Epithelial cell of esophagus (primary cell): ENCODE results near the gene RPL13A.

ENCODE experiments used
- DNase-seq: peaks from one replicate; pipeline ENCODE4 v3.0.0; 2010; ENCODE audit warnings: low read depth
- H3K4me3 ChIP-seq: 2 replicates; pipeline ENCODE4 v1.5.1; 2011; ENCODE audit warnings: mild to moderate bottlenecking, low read length, control low read depth
- TF ChIP-seq, protein P1 (sequence below): IDR thresholded peaks from 2 replicates; pipeline ENCODE4 v1.5.1; 2011; ENCODE audit warnings: low read depth, mild to moderate bottlenecking, low read length, control low read depth, inconsistent platforms; ENCODE audit not compliant: insufficient read depth; ENCODE audit errors: missing control alignments

RPL13A gene

DNA sequence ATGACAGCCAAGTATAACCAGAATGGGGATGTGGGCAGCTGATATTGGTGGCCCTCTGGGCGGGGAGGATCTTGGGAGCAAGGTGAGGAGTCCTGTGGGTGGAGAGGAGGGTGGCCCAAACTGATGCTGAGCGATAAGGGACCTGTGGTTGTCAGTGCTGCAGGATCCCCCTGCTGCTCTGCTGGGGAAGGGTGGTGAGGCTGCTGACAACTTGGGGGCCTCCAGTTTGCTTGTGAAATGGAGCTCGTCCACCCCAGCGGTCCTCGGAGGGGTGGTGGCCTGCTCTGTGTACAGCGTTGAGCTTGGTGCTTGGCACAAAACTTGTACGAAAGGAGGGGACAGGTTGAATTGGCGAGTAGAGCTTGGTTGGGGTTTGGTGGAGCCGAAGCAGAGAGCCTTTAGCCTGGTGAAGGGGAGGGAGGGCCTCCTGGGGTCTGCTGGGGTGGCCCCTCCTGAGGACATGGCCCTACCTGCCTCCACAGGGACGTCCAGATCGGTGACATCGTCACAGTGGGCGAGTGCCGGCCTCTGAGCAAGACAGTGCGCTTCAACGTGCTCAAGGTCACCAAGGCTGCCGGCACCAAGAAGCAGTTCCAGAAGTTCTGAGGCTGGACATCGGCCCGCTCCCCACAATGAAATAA is 11.7 kb downstream of the RPL13A start:
- H3K4me3 ChIP-seq, result no peak overlapping the region
- DNase-seq, result no peak
- TF ChIP-seq, protein P1, sequence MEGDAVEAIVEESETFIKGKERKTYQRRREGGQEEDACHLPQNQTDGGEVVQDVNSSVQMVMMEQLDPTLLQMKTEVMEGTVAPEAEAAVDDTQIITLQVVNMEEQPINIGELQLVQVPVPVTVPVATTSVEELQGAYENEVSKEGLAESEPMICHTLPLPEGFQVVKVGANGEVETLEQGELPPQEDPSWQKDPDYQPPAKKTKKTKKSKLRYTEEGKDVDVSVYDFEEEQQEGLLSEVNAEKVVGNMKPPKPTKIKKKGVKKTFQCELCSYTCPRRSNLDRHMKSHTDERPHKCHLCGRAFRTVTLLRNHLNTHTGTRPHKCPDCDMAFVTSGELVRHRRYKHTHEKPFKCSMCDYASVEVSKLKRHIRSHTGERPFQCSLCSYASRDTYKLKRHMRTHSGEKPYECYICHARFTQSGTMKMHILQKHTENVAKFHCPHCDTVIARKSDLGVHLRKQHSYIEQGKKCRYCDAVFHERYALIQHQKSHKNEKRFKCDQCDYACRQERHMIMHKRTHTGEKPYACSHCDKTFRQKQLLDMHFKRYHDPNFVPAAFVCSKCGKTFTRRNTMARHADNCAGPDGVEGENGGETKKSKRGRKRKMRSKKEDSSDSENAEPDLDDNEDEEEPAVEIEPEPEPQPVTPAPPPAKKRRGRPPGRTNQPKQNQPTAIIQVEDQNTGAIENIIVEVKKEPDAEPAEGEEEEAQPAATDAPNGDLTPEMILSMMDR, result no peak

DNA sequence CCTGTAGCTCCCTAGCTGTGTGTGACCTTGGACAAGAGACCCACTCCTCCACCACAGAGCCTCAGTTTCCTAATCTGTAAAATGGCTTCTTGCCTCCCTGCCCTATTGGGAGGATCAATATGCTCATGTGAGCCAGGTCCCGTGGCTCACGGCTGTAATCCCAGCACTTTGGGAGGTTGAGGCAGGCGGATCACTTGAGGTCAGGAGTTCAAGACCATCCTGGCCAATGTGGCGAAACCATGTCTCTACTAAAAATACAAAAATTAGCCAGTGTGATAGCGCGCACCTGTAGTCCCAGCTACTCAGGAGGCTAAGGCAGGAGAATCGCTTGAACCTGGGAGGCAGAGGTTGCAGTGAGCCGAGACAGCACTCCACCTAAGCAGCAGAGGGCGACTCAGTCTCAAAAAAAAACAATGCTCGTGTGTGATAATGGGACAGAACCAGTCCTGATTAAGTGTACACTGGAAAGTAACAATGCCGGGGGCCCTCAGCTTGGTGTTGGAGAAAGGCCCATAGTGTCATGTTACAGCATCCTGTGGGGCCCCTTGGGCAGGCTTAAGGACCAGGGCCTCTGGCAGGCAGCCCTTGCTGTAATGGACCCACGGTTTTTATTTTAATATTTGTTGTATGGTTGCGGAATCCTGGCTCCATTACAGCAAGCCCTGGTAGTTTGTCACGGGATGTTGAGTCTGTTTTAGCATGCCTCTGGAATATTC is 15.6 kb downstream of the RPL13A start:
- no peak overlapping the region for H3K4me3 ChIP-seq
- DNase-seq, result peak; percentile 73
- TF ChIP-seq, protein P1, result peak; percentile 73

DNA sequence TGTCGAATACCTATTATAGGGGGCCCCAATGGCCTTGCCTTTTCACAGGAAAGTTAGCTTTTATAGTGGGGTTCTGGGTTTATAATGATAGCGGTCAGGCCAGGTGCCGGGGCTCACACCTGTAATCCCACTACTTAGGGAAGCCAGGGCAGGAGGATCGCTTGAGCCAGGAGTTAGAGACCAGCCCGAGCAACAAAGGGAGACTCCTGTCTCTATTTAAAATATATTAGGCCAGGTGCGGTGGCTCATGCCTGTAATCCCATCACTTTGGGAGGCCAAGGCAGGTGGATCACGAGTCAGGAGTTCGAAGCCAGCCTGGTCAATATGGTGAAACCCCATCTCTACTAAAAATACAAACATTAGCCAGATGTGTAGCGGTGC is 16.2 kb downstream of the RPL13A start:
- no peak overlapping the region for H3K4me3 ChIP-seq
- DNase-seq, result no peak
- TF ChIP-seq, protein P1, result no peak

DNA sequence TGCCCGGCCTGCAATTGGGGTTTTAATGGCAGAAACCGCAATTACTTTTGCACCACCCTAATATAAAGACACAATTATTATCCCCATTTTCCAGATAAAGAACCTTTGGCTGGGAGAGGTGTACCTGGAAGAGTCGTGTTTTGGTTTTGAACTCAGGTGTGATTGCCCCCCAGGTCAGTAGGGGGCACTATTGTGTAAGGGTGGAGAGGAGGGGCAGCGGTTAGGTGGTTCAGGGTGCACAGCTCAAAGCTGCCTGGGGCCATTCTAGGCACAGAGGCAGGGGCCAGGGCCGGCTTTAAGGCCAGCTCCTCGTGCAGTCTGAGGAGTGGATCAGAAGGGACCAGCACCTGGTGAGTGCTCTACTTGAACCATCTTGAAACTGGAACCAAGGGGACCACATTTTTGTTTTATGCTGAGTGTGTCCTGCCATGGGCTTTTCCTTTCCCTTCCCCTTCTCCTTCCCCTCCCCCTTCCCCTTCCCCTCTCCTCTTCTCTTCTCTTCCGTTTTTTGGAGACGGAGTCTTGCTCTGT is 19.2 kb downstream of the RPL13A start:
- DNase-seq, result peak; percentile 66
- TF ChIP-seq, protein P1, result peak; percentile 82
- H3K4me3 ChIP-seq, result no peak overlapping the region

DNA sequence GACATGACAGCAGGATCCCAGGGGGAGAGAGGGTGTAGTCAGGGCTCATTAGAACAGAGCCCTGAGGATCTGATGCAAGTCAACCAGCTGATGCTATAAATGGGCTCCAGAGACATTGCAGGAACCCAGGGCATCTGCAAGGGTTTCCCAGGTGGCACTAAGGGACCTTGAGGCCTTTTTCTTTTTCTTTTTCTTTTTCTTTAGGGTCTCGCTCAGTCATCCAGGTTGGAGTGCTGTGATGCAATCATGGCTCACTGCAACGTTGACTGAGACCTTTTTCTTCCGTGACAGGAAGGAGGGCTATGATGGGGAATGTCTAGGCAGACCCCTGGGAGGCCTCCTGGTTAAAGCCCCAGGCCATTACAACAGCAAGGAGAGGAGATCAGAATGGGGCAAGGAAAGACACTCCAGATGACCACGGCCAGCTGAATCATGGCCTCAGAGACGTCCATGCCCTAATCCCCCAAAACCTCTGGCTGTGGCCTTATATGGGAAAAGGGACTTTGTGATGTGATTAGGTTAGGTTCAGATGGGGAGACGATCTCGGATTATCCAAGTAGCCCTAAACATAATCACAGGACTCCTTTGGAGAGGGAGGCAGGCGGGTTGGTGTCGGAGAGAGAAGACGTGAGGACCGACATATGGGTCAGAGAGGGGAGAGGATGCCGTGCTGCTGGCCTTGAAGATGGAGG is 20.5 kb downstream of the RPL13A start:
- H3K4me3 ChIP-seq, result no peak overlapping the region
- TF ChIP-seq, protein P1, result no peak
- no peak for DNase-seq

DNA sequence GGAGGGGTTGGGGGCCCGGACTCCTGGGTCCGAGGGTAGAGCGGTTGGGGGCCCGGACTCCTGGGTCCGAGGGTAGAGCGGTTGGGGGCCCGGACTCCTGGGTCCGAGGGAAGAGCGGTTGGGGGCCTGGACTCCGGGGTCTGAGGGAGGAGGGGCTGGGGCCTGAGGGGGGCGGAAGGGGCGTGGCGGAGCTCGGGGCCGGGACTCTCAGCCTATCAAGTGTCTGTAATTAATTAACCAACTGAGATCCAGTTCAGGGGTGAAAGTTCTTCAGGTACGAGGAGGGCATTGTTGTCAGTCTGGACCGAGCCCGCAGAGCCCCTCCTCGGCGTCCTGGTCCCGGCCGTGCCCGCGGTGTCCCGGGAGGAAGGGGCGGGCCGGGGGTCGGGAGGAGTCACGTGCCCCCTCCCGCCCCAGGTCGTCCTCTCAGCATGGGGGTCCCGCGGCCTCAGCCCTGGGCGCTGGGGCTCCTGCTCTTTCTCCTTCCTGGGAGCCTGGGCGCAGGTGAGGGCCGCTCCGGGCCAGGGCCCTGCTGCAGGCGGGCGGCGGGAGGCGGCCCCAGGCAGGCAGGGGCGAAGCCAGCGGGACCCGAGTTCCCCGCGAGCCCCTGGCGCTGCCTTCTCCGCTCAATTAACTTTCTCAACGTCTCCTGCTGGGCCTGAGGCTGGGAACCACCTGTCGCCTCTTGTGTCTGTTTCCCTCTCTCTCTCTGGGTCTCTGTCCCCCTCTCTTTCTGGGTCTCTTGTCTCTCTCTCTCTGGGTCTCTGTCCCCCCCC is 25.8 kb downstream of the RPL13A start:
- H3K4me3 ChIP-seq, result peak overlapping the region; percentile 43
- TF ChIP-seq, protein P1, result no peak
- no peak for DNase-seq
